ENCODE data around the gene CMTM4.

CMTM4 gene

GRCh38 chr16:66677179-66677578, 19.4 kb downstream of the CMTM4 start:
- no peak for ATAC-seq
- TF ChIP-seq ISL1 (CRISPR knock-in tag; IDR thresholded peaks at IDR 0.05) = no peak
- no peak for TF ChIP-seq ZNF8 (CRISPR knock-in tag; IDR thresholded peaks at IDR 0.05)
- no peak for TF ChIP-seq CSDC2 (CRISPR knock-in tag; IDR thresholded peaks at IDR 0.05)
- no peak for TF ChIP-seq ZNF70 (CRISPR knock-in tag; IDR thresholded peaks at IDR 0.05)
- TF ChIP-seq TOX (CRISPR knock-in tag; IDR thresholded peaks at IDR 0.05; ENCODE audit: borderline replicate concordance) = no peak
- no peak for TF ChIP-seq ARNTL (CRISPR knock-in tag; IDR thresholded peaks at IDR 0.05; ENCODE audit: borderline replicate concordance, low read depth)
- no peak for TF ChIP-seq TSHZ2 (CRISPR knock-in tag; IDR thresholded peaks at IDR 0.05)
- TF ChIP-seq OSR1 (CRISPR knock-in tag; IDR thresholded peaks at IDR 0.05) = no peak
- TF ChIP-seq GLIS3 (CRISPR knock-in tag; IDR thresholded peaks at IDR 0.05) = no peak
- no peak for TF ChIP-seq BACH2 (CRISPR knock-in tag; IDR thresholded peaks at IDR 0.05; ENCODE audit: borderline replicate concordance)
- no peak for TF ChIP-seq PATZ1 (CRISPR knock-in tag; IDR thresholded peaks at IDR 0.05; ENCODE audit: borderline replicate concordance)
- TF ChIP-seq ZC3H10 (CRISPR knock-in tag; IDR thresholded peaks at IDR 0.05) = no peak
- no peak for TF ChIP-seq CSRNP3 (CRISPR knock-in tag; IDR thresholded peaks at IDR 0.05)
- TF ChIP-seq ZNF565 (CRISPR knock-in tag; conservative IDR thresholded peaks at IDR 0.05; ENCODE audit: low read depth) = no peak

- TF ChIP-seq TSHZ2 (CRISPR knock-in tag; IDR thresholded peaks at IDR 0.05) = no peak
- TF ChIP-seq RARB (CRISPR knock-in tag; IDR thresholded peaks at IDR 0.05) = no peak
- no peak for TF ChIP-seq ISL1 (CRISPR knock-in tag; IDR thresholded peaks at IDR 0.05)
- no peak for TF ChIP-seq ZNF8 (CRISPR knock-in tag; IDR thresholded peaks at IDR 0.05)
- TF ChIP-seq GLIS3 (CRISPR knock-in tag; IDR thresholded peaks at IDR 0.05) = no peak
- TF ChIP-seq BACH2 (CRISPR knock-in tag; IDR thresholded peaks at IDR 0.05; ENCODE audit: borderline replicate concordance) = no peak
- TF ChIP-seq PATZ1 (CRISPR knock-in tag; IDR thresholded peaks at IDR 0.05; ENCODE audit: borderline replicate concordance) = no peak
- no peak for TF ChIP-seq CSDC2 (CRISPR knock-in tag; IDR thresholded peaks at IDR 0.05)
- TF ChIP-seq POU6F1 (CRISPR knock-in tag; IDR thresholded peaks at IDR 0.05; ENCODE audit: borderline replicate concordance, low read depth) = no peak
- ATAC-seq = no peak
Observed at GRCh38 chr16:66676599-66676998, 19.9 kb downstream of the CMTM4 start.
